T-helper 1 cell treated with Interleukin-12 subunit alpha and Interleukin-12 subunit beta and Interleukin-4 antibody, amounts not matched to agents 30 μg/mL and 1 μg/mL, for 36 hours (primary cell): ENCODE results near the gene KLHL18.
"Not testable (repeated sequence)": the region's sequence is repeated elsewhere in the genome, so short reads cannot be mapped to it uniquely, and the experiment has no call there.

Experiments
- H3K27ac Mint-ChIP-seq: one replicate; pipeline ENCODE4 v1.8.0; 2021; ENCODE audit warnings: mild to moderate bottlenecking, mixed read lengths
- H3K27me3 Mint-ChIP-seq: one replicate; pipeline ENCODE4 v1.8.0; 2021; ENCODE audit warnings: low read depth, mixed read lengths
- H3K36me3 Mint-ChIP-seq: one replicate; pipeline ENCODE4 v1.8.0; 2021; ENCODE audit warnings: low read depth, mixed read lengths
- H3K4me1 Mint-ChIP-seq: one replicate; pipeline ENCODE4 v1.8.0; 2021; ENCODE audit warnings: low read depth, mixed read lengths
- H3K4me3 Mint-ChIP-seq: one replicate; pipeline ENCODE4 v1.8.0; 2021; ENCODE audit warnings: mild to moderate bottlenecking, moderate library complexity, mixed read lengths
- H3K9me3 Mint-ChIP-seq: one replicate; pipeline ENCODE4 v1.8.0; 2021; ENCODE audit warnings: mixed read lengths

Gene KLHL18

GRCh38 chr3:47282424-47283192 lies at the start of gene KLHL18, which contains the start of gene KIF9:
Gene KLHL18, plus strand, starts transcription at chr3:47282944. Its CDS starts 22 bp downstream, at chr3:47282966.
Gene KIF9, minus strand, starts transcription at chr3:47282799. Its CDS starts 5,425 bp downstream, at chr3:47277374.
- Mint-ChIP-seq H3K9me3 (no peaks in the 10 kb centered on the region), H3K4me1 (peaks cover 20% of the 10 kb centered on the region), H3K4me3 (peak within 1 kb of the TSS; percentile 94), H3K36me3 (peaks cover 6% of the 10 kb centered on the region), H3K27me3 (no peaks in the 10 kb centered on the region), H3K27ac (peak within 1 kb of the TSS; percentile 99)

DNA sequence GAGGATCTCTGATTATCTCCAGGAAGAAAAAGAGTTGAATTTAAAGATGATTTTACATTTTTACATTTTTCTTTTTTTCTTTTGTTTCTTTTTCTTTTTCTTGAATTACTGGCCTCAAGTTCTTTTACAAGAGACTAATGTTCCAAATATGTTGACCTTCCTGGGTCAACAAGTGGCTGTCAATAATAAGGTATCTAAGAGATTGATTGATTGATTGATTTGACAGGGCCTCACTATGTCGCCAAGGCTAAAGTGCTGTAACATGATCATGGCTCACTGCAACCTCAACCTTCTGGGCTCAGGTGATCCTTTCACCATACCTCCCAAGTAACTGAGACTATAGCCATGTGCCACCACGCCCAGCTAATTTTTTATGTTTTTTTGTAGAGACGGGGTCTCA lies 44.7 kb upstream of the KLHL18 start:
- Mint-ChIP-seq H3K27me3 (no peaks in the 10 kb centered on the region), H3K4me1 (no peaks in the 10 kb centered on the region), H3K9me3 (no peaks in the 10 kb centered on the region), H3K36me3 (no peaks in the 10 kb centered on the region), H3K27ac (no peak overlapping the region), H3K4me3 (no peak overlapping the region)

- Mint-ChIP-seq H3K27ac (no peak overlapping the region), H3K9me3 (no peaks in the 10 kb centered on the region), H3K27me3 (no peaks in the 10 kb centered on the region), H3K4me3 (no peak overlapping the region), H3K4me1 (no peaks in the 10 kb centered on the region), H3K36me3 (no peaks in the 10 kb centered on the region)
Measured at GRCh38 chr3:47239929-47240328, 42.8 kb upstream of the KLHL18 start.

GRCh38 chr3:47243419-47244147 lies 39.2 kb upstream of the KLHL18 start:
- no peak overlapping the region for H3K27ac Mint-ChIP-seq
- H3K4me1 Mint-ChIP-seq = no peaks in the 10 kb centered on the region
- no peaks in the 10 kb centered on the region for H3K27me3 Mint-ChIP-seq
- no peak overlapping the region for H3K4me3 Mint-ChIP-seq
- no peaks in the 10 kb centered on the region for H3K9me3 Mint-ChIP-seq
- no peaks in the 10 kb centered on the region for H3K36me3 Mint-ChIP-seq

GRCh38 chr3:47244531-47245100 lies 38.1 kb upstream of the KLHL18 start:
- no peaks in the 10 kb centered on the region for H3K36me3 Mint-ChIP-seq
- H3K27ac Mint-ChIP-seq = no peak overlapping the region
- H3K27me3 Mint-ChIP-seq = no peaks in the 10 kb centered on the region
- no peaks in the 10 kb centered on the region for H3K9me3 Mint-ChIP-seq
- no peak overlapping the region for H3K4me3 Mint-ChIP-seq
- no peaks in the 10 kb centered on the region for H3K4me1 Mint-ChIP-seq

DNA sequence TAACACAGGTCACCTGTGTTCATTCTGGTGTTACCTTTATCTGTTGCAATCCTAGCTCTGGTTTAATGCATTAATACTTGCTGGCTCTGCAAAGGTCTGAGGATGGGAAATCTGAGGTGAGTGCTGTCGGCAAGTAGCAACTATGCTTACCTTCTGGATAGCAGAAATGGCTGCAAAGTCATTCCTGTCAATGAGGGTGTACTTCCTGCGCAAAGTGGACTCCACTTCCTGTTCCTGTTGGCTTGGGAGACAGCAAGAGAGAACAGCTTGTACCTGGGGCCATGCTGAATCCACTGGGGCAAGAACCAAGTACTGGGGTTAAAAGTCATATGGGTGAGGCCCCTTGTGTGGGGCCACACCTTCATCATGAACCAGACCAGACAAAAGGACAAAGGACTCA lies 37.5 kb upstream of the KLHL18 start:
- Mint-ChIP-seq H3K27ac (no peak overlapping the region), H3K36me3 (no peaks in the 10 kb centered on the region), H3K27me3 (no peaks in the 10 kb centered on the region), H3K9me3 (no peaks in the 10 kb centered on the region), H3K4me3 (no peak overlapping the region), H3K4me1 (no peaks in the 10 kb centered on the region)

- Mint-ChIP-seq H3K4me3 (no peak overlapping the region), H3K9me3 (no peaks in the 10 kb centered on the region), H3K27me3 (no peaks in the 10 kb centered on the region), H3K36me3 (no peaks in the 10 kb centered on the region), H3K4me1 (no peaks in the 10 kb centered on the region), H3K27ac (no peak overlapping the region)
Measured at GRCh38 chr3:47247131-47248064, 35.3 kb upstream of the KLHL18 start.

- H3K27me3 Mint-ChIP-seq = no peaks in the 10 kb centered on the region
- H3K9me3 Mint-ChIP-seq = no peaks in the 10 kb centered on the region
- H3K4me3 Mint-ChIP-seq = no peak overlapping the region
- no peaks in the 10 kb centered on the region for H3K36me3 Mint-ChIP-seq
- no peak overlapping the region for H3K27ac Mint-ChIP-seq
- H3K4me1 Mint-ChIP-seq = no peaks in the 10 kb centered on the region
Measured at GRCh38 chr3:47250309-47251060, 32.3 kb upstream of the KLHL18 start.

GRCh38 chr3:47251085-47251484 lies 31.7 kb upstream of the KLHL18 start:
- not testable (repeated sequence) for H3K36me3 Mint-ChIP-seq, H3K4me1 Mint-ChIP-seq, H3K4me3 Mint-ChIP-seq, H3K27ac Mint-ChIP-seq, H3K27me3 Mint-ChIP-seq, H3K9me3 Mint-ChIP-seq

DNA sequence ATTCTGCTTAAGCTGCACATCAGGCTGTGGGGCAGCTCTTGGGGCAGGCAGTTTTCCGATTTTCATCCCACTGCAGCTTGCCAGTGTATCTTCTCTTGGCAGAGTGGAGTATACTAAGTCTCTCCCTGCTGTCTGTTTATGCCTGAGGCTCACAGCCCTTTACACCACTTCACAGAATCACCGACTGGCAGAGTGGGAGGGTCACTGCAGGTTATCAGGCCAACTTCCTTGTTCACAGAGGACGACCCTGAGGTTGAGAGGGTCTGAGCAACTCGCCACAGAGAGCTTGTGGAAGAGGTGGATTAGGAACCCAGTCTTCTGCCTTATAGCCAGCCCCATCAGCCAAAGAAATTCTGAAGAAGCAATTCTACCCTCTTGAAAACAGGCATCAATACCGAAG lies 31.1 kb upstream of the KLHL18 start:
- Mint-ChIP-seq H3K36me3 (no peaks in the 10 kb centered on the region), H3K4me1 (no peaks in the 10 kb centered on the region), H3K27ac (no peak overlapping the region), H3K4me3 (no peak overlapping the region), H3K27me3 (no peaks in the 10 kb centered on the region), H3K9me3 (no peaks in the 10 kb centered on the region)

- H3K27ac Mint-ChIP-seq, H3K9me3 Mint-ChIP-seq, H3K36me3 Mint-ChIP-seq, H3K27me3 Mint-ChIP-seq, H3K4me1 Mint-ChIP-seq, H3K4me3 Mint-ChIP-seq: not testable (repeated sequence)
Measured at GRCh38 chr3:47256331-47256730, 26.4 kb upstream of the KLHL18 start.

DNA sequence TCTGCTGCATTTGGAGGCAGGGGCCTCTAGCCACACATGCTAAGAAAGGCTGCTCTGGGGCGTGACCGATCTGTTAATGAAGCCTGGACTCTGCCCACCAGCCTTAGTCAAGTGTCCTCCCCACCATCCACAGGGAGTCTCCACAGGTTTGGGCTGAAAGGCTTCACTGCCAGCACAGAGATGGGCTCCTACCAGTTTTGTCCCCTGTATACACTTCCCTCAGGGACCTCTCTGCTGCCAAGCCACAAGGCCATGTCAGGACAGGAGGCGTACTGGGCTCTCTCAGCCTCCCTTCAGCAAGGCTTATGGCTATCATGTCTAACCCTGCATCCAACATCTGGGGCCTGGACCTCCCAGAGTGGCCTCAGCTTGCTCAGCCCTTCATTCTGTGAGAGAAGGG lies 23.6 kb upstream of the KLHL18 start:
- no peak overlapping the region for H3K4me3 Mint-ChIP-seq
- H3K9me3 Mint-ChIP-seq = no peaks in the 10 kb centered on the region
- no peaks in the 10 kb centered on the region for H3K36me3 Mint-ChIP-seq
- H3K27ac Mint-ChIP-seq = no peak overlapping the region
- H3K4me1 Mint-ChIP-seq = no peaks in the 10 kb centered on the region
- no peaks in the 10 kb centered on the region for H3K27me3 Mint-ChIP-seq

GRCh38 chr3:47260605-47261004 lies 22.1 kb upstream of the KLHL18 start:
- H3K27ac Mint-ChIP-seq = no peak overlapping the region
- no peaks in the 10 kb centered on the region for H3K9me3 Mint-ChIP-seq
- no peaks in the 10 kb centered on the region for H3K4me1 Mint-ChIP-seq
- no peaks in the 10 kb centered on the region for H3K27me3 Mint-ChIP-seq
- no peak overlapping the region for H3K4me3 Mint-ChIP-seq
- H3K36me3 Mint-ChIP-seq = no peaks in the 10 kb centered on the region

GRCh38 chr3:47261301-47261700 lies 21.4 kb upstream of the KLHL18 start:
- Mint-ChIP-seq H3K4me3 (no peak overlapping the region), H3K36me3 (no peaks in the 10 kb centered on the region), H3K27ac (no peak overlapping the region), H3K4me1 (no peaks in the 10 kb centered on the region), H3K27me3 (no peaks in the 10 kb centered on the region), H3K9me3 (no peaks in the 10 kb centered on the region)
